CD14-positive monocyte (primary cell): ENCODE results near the gene CABP4. TPM values are rescaled to one million over a fixed set of nuclear protein-coding genes. Genes with fewer than 3 reads are reported as not detected.

ENCODE experiments used
- DNase-seq, 3 donors: peaks; one replicate each; pipeline ENCODE4 v3.0.0-alpha.2; 2011 to 2022
- H2AFZ ChIP-seq: 2 replicates; pipeline ENCODE4 v1.6.0; 2012; ENCODE audit warnings: mild to moderate bottlenecking, low read depth, low read length, inconsistent platforms; ENCODE audit not compliant: insufficient read depth, poor library complexity, severe bottlenecking
- H3K27ac ChIP-seq, 2 donors: 1 replicate in 1 of 2; 2 replicates in 1 of 2; pipeline ENCODE4 v1.5.1; 2012 to 2013; ENCODE audit warnings: low read length in 2 of 2, control low read depth in 1 of 2, inconsistent platforms in 1 of 2, low read depth in 1 of 2, mild to moderate bottlenecking in 1 of 2
- H3K27me3 ChIP-seq, 2 donors: one replicate each; pipeline versions ENCODE4 v1.6.0 to v1.6.1; 2011 to 2013; ENCODE audit warnings: low read length in 2 of 2; ENCODE audit not compliant: control insufficient read depth in 2 of 2, insufficient read depth in 2 of 2
- H3K36me3 ChIP-seq, 2 donors: replicated peaks in 1 of 2; 1 replicate in 1 of 2; 2 replicates in 1 of 2; pipeline versions ENCODE4 v1.5.1 to v1.6.1; 2012 to 2013; ENCODE audit warnings: low read length in 2 of 2, control low read depth in 1 of 2, inconsistent platforms in 1 of 2, mild to moderate bottlenecking in 1 of 2; ENCODE audit not compliant: insufficient read depth in 2 of 2, control insufficient read depth in 1 of 2
- H3K4me1 ChIP-seq, 2 donors: 1 replicate in 1 of 2; 2 replicates in 1 of 2; pipeline versions ENCODE4 v1.5.1 to v1.6.1; 2012 to 2013; ENCODE audit warnings: low read length in 2 of 2, control low read depth in 1 of 2, inconsistent platforms in 1 of 2, mild to moderate bottlenecking in 1 of 2, moderate library complexity in 1 of 2; ENCODE audit not compliant: insufficient read depth in 2 of 2, control insufficient read depth in 1 of 2
- H3K4me2 ChIP-seq: replicated peaks from 2 replicates; pipeline ENCODE3; 2012; ENCODE audit warnings: low read length, moderate library complexity, mild to moderate bottlenecking; ENCODE audit not compliant: poor library complexity, severe bottlenecking; ENCODE audit errors: extremely low read depth
- H3K4me3 ChIP-seq, 3 experiments: fragments of 200-600 bp in 1 of 3; sonication (generic) in 1 of 3; replicated peaks in 1 of 3; 1 replicate in 2 of 3; 2 replicates in 1 of 3; pipeline ENCODE4 v1.5.1; 2011 to 2013; ENCODE audit warnings: low read length in 3 of 3, mild to moderate bottlenecking in 3 of 3, control low read depth in 2 of 3, low read depth in 2 of 3, inconsistent platforms in 1 of 3, moderate library complexity in 1 of 3
- H3K79me2 ChIP-seq: 2 replicates; pipeline ENCODE4 v1.6.0; 2012; ENCODE audit warnings: mild to moderate bottlenecking, control low read depth, inconsistent platforms, low read length, moderate library complexity; ENCODE audit not compliant: insufficient read depth
- H3K9ac ChIP-seq: 2 replicates; pipeline ENCODE4 v1.6.0; 2017; ENCODE audit warnings: low read length, mild to moderate bottlenecking; ENCODE audit not compliant: insufficient read depth, poor library complexity, severe bottlenecking
- H3K9me3 ChIP-seq, 2 donors: replicated peaks in 1 of 2; 1 replicate in 1 of 2; 2 replicates in 1 of 2; pipeline versions ENCODE4 v1.5.1 to v1.6.1; 2012 to 2013; ENCODE audit warnings: low read length in 2 of 2, control low read depth in 1 of 2; ENCODE audit not compliant: control insufficient read depth in 1 of 2, insufficient read depth in 1 of 2
- H4K20me1 ChIP-seq: 2 replicates; pipeline ENCODE4 v1.6.0; 2012; ENCODE audit warnings: mild to moderate bottlenecking, low read length, control low read depth, moderate library complexity; ENCODE audit not compliant: insufficient read depth
- H3K27ac Mint-ChIP-seq, 7 donors: one replicate each; pipeline ENCODE4 v1.8.0; 2020; ENCODE audit warnings: mild to moderate bottlenecking in 7 of 7, mixed read lengths in 7 of 7, moderate library complexity in 6 of 7, inconsistent platforms in 2 of 7
- H3K27me3 Mint-ChIP-seq, 3 donors: one replicate each; pipeline ENCODE4 v1.8.0; 2021 to 2022; ENCODE audit warnings: low read depth in 3 of 3, mild to moderate bottlenecking in 3 of 3, mixed read lengths in 3 of 3, moderate library complexity in 3 of 3, inconsistent platforms in 1 of 3
- H3K36me3 Mint-ChIP-seq, 2 donors: one replicate each; pipeline ENCODE4 v1.8.0; 2020; ENCODE audit warnings: mixed read lengths in 2 of 2, inconsistent platforms in 1 of 2, mild to moderate bottlenecking in 1 of 2
- H3K4me1 Mint-ChIP-seq: one replicate; pipeline ENCODE4 v1.8.0; 2020; ENCODE audit warnings: mild to moderate bottlenecking, mixed read lengths
- H3K4me3 Mint-ChIP-seq, 2 donors: one replicate each; pipeline ENCODE4 v1.8.0; 2020; ENCODE audit warnings: mild to moderate bottlenecking in 2 of 2, mixed read lengths in 2 of 2, moderate library complexity in 1 of 2
- H3K9me3 Mint-ChIP-seq, 7 donors: one replicate each; pipeline ENCODE4 v1.8.0; 2020 to 2022; ENCODE audit warnings: mixed read lengths in 7 of 7, mild to moderate bottlenecking in 6 of 7, moderate library complexity in 6 of 7, inconsistent platforms in 2 of 7
- WGBS: methylation state at CpG from one replicate; pipeline ENCODE4 v1.1.5; 2013; ENCODE audit warnings: missing lambda C conversion rate; ENCODE audit not compliant: insufficient coverage; 5-methylcytosine and 5-hydroxymethylcytosine counted together
- intact Hi-C, 2 donors: fragments of 100-400 bp; cut with micrococcal nuclease; formaldehyde crosslinking; loops; one replicate each; pipeline versions ENCODE4 v1.15.0 to v1.15.1; 2023
- polyA plus RNA-seq, 3 donors: library from polyadenylated mRNA; depleted of rRNA in 1 of 3; unstranded in 2 of 3; stranded (reverse) in 1 of 3; fragments of 300-500 nt in 2 of 3; fragments of >200 nt in 1 of 3; fragmentation: Illumina TruSeq in 2 of 3; gene quantifications; 1 replicate in 2 of 3; 2 replicates in 1 of 3; pipeline ENCODE4 v1.2.3, GENCODE V29; 2012 to 2021
- TF ChIP-seq, protein P1 (sequence below): fragments of 200-600 bp; IDR thresholded peaks from one replicate; pipeline ENCODE4 v1.8.0; 2022; ENCODE audit warnings: antibody characterized with exemption, mild to moderate bottlenecking

Gene CABP4
- polyA plus RNA-seq, 3 donors: 0.28 to 1.7 TPM; not detected in 1

- Histone ChIP-seq H3K4me1 (peaks cover 30 to 42% of the 10 kb centered on the region in 2 donors), H3K79me2 (no peaks in the 10 kb centered on the region), H4K20me1 (peaks cover 17% of the 10 kb centered on the region), H3K9ac (no peak overlapping the region), H2AFZ (no peak overlapping the region), H3K27me3 (peaks cover 6 to 50% of the 10 kb centered on the region in 2 donors), H3K4me3 (no peak overlapping the region), H3K27ac (no peak overlapping the region), H3K36me3 (no peaks in the 10 kb centered on the region), H3K4me2 (no peak overlapping the region), H3K9me3 (no peaks in the 10 kb centered on the region)
- peaks cover 44 to 71% (median 58%) of the 10 kb centered on the region in 3 donors for H3K27me3 Mint-ChIP-seq
- DNase-seq: no peak
- peaks cover 10 to 15% of the 10 kb centered on the region in 2 donors for H3K36me3 Mint-ChIP-seq
- peaks cover 0 to 12% (median 4%) of the 10 kb centered on the region in 7 donors for H3K9me3 Mint-ChIP-seq
- TF ChIP-seq, protein P1, sequence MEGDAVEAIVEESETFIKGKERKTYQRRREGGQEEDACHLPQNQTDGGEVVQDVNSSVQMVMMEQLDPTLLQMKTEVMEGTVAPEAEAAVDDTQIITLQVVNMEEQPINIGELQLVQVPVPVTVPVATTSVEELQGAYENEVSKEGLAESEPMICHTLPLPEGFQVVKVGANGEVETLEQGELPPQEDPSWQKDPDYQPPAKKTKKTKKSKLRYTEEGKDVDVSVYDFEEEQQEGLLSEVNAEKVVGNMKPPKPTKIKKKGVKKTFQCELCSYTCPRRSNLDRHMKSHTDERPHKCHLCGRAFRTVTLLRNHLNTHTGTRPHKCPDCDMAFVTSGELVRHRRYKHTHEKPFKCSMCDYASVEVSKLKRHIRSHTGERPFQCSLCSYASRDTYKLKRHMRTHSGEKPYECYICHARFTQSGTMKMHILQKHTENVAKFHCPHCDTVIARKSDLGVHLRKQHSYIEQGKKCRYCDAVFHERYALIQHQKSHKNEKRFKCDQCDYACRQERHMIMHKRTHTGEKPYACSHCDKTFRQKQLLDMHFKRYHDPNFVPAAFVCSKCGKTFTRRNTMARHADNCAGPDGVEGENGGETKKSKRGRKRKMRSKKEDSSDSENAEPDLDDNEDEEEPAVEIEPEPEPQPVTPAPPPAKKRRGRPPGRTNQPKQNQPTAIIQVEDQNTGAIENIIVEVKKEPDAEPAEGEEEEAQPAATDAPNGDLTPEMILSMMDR: no peak
- no peak overlapping the region for H3K27ac Mint-ChIP-seq
- H3K4me1 Mint-ChIP-seq: peaks cover 34% of the 10 kb centered on the region
- 80% methylated on average over 1 of the region's 2 CpGs for whole genome bisulfite sequencing
- intact Hi-C loops: no loop called here
- H3K4me3 Mint-ChIP-seq: peak overlapping the region in 1 of 2 donors; percentile 71
These were observed 41.8 kb upstream of the CABP4 start for GRCh38 chr11:67413266-67413849.

- Mint-ChIP-seq H3K9me3 (peaks cover 0 to 12% (median 4%) of the 10 kb centered on the region in 7 donors), H3K27me3 (peaks cover 49 to 88% (median 76%) of the 10 kb centered on the region in 3 donors), H3K36me3 (peaks cover 4 to 8% of the 10 kb centered on the region in 2 donors), H3K27ac (peak within 1 kb of the TSS in 2 of 7 donors; percentile 35 to 50), H3K4me3 (peak within 1 kb of the TSS in 1 of 2 donors; percentile 75), H3K4me1 (peaks cover 32% of the 10 kb centered on the region)
- peaks cover 6 to 68% of the 10 kb centered on the region in 2 donors for H3K27me3 ChIP-seq
- intact Hi-C loops: no loop called here
- H3K4me2 ChIP-seq: no peak within 1 kb of the TSS
- no peaks in the 10 kb centered on the region for H3K79me2 ChIP-seq
- DNase-seq: no peak
- peaks cover 2% of the 10 kb centered on the region for H4K20me1 ChIP-seq
- TF ChIP-seq, protein P1: no peak
- no peaks in the 10 kb centered on the region for H3K36me3 ChIP-seq
- H2AFZ ChIP-seq: peak within 1 kb of the TSS; percentile 21
- H3K27ac ChIP-seq: no peak within 1 kb of the TSS
- H3K4me1 ChIP-seq: peaks cover 31 to 48% of the 10 kb centered on the region in 2 donors
- WGBS: 7% methylated on average over 58 of the region's 67 CpGs
- H3K9ac ChIP-seq: no peak within 1 kb of the TSS
- H3K9me3 ChIP-seq: no peaks in the 10 kb centered on the region
- H3K4me3 ChIP-seq: no peak within 1 kb of the TSS
These were observed 39.5 kb upstream of the CABP4 start, which contains the start of gene CARNS1 for GRCh38 chr11:67415501-67416304. CARNS1 (plus strand) TSS chr11:67415678; CDS start chr11:67416200, 522 bp downstream.
